Karpas-422 (cell line): ENCODE measurements around the gene SAP130. TPM values are rescaled to one million over a fixed set of nuclear protein-coding genes. Genes with fewer than 3 reads are reported as not detected.
"Not testable (repeated sequence)": the region's sequence is repeated elsewhere in the genome, so short reads cannot be mapped to it uniquely, and the experiment has no call there.

Experiments
- DNase-seq: peaks from one replicate; pipeline ENCODE4 v3.0.0-alpha.2; 2015
- H2AFZ ChIP-seq: fragments of 200-600 bp; sonication (generic); 2 replicates; pipeline ENCODE4 v1.6.1; 2014; ENCODE audit warnings: antibody characterized with exemption, low read length, mixed read lengths
- H3K27ac ChIP-seq: fragments of 200-600 bp; sonication (generic); 2 replicates; pipeline ENCODE4 v1.5.1; 2014; ENCODE audit warnings: mild to moderate bottlenecking, low read length, moderate library complexity
- H3K27me3 ChIP-seq: fragments of 200-600 bp; sonication (generic); 2 replicates; pipeline ENCODE4 v1.6.1; 2014; ENCODE audit warnings: low read length, mixed read lengths
- H3K36me3 ChIP-seq: fragments of 200-600 bp; sonication (generic); 2 replicates; pipeline ENCODE4 v1.6.1; 2014; ENCODE audit warnings: low read length, mixed read lengths; ENCODE audit not compliant: insufficient read depth
- H3K4me1 ChIP-seq: fragments of 200-600 bp; sonication (generic); 2 replicates; pipeline ENCODE4 v1.6.1; 2014; ENCODE audit warnings: mild to moderate bottlenecking, low read length, mixed read lengths
- H3K4me2 ChIP-seq: fragments of 200-600 bp; sonication (generic); 2 replicates; pipeline ENCODE4 v1.6.1; 2014; ENCODE audit warnings: low read length, low read depth, mild to moderate bottlenecking; ENCODE audit not compliant: poor library complexity, severe bottlenecking
- H3K4me3 ChIP-seq: fragments of 200-600 bp; sonication (generic); 2 replicates; pipeline ENCODE4 v1.5.1; 2014; ENCODE audit warnings: mild to moderate bottlenecking, antibody characterized with exemption, low read length, mixed read lengths
- H3K79me2 ChIP-seq: fragments of 200-600 bp; sonication (generic); 2 replicates; pipeline ENCODE4 v1.6.1; 2014; ENCODE audit warnings: mild to moderate bottlenecking, low read length, mixed read lengths
- H3K9ac ChIP-seq: fragments of 200-600 bp; sonication (generic); 2 replicates; pipeline ENCODE4 v1.6.0; 2014; ENCODE audit warnings: low read length
- H3K9me2 ChIP-seq: fragments of 200-600 bp; sonication (generic), shearing (Covaris generic); replicated peaks from 2 replicates; pipeline ENCODE4 v1.6.0; 2014; ENCODE audit warnings: mild to moderate bottlenecking, low read length, moderate library complexity; ENCODE audit not compliant: insufficient read depth
- H3K9me3 ChIP-seq: fragments of 300-700, 200-600 bp; sonication (generic); 2 replicates; pipeline ENCODE4 v1.6.1; 2014; ENCODE audit warnings: low read length, mixed read lengths
- H4K20me1 ChIP-seq: fragments of 200-600 bp; sonication (generic); 2 replicates; pipeline ENCODE4 v1.6.1; 2014; ENCODE audit warnings: mild to moderate bottlenecking, antibody characterized with exemption, low read length, low read depth; ENCODE audit not compliant: insufficient read depth
- total RNA-seq: library from RNA; depleted of rRNA; stranded (reverse); fragments of >200 nt; shearing (Covaris generic); gene quantifications from 2 replicates; pipeline ENCODE4 v1.2.3, GENCODE V29; 2014; ENCODE audit warnings: low replicate concordance

SAP130 gene
- total RNA-seq, 1 experiment from 2014 or later: 14.3 TPM

- Histone ChIP-seq H3K9me3 (no peaks in the 10 kb centered on the region), H3K27ac (no peak overlapping the region), H4K20me1 (no peaks in the 10 kb centered on the region), H3K4me1 (no peaks in the 10 kb centered on the region), H3K9ac (no peak overlapping the region), H2AFZ (no peak overlapping the region), H3K9me2 (no peaks in the 10 kb centered on the region), H3K4me2 (no peak overlapping the region), H3K79me2 (no peaks in the 10 kb centered on the region), H3K27me3 (no peaks in the 10 kb centered on the region), H3K4me3 (no peak overlapping the region), H3K36me3 (no peaks in the 10 kb centered on the region)
- no peak for DNase-seq
Measured at GRCh38 chr2:127913808-127914457, 113.9 kb downstream of the SAP130 start.

- no peaks in the 10 kb centered on the region for H3K4me1 ChIP-seq
- H3K4me2 ChIP-seq: no peak overlapping the region
- H3K27ac ChIP-seq: no peak overlapping the region
- no peak overlapping the region for H3K9ac ChIP-seq
- no peaks in the 10 kb centered on the region for H3K36me3 ChIP-seq
- H3K79me2 ChIP-seq: no peaks in the 10 kb centered on the region
- no peak overlapping the region for H2AFZ ChIP-seq
- no peaks in the 10 kb centered on the region for H3K27me3 ChIP-seq
- H4K20me1 ChIP-seq: no peaks in the 10 kb centered on the region
- DNase-seq: no peak
- no peak overlapping the region for H3K4me3 ChIP-seq
- H3K9me3 ChIP-seq: no peaks in the 10 kb centered on the region
- no peaks in the 10 kb centered on the region for H3K9me2 ChIP-seq
Measured at GRCh38 chr2:127911737-127912136, 116.1 kb downstream of the SAP130 start.

GRCh38 chr2:127910415-127910814 is 117.4 kb downstream of the SAP130 start:
- Histone ChIP-seq H4K20me1 (no peaks in the 10 kb centered on the region), H3K27ac (no peak overlapping the region), H3K79me2 (no peaks in the 10 kb centered on the region)

DNA sequence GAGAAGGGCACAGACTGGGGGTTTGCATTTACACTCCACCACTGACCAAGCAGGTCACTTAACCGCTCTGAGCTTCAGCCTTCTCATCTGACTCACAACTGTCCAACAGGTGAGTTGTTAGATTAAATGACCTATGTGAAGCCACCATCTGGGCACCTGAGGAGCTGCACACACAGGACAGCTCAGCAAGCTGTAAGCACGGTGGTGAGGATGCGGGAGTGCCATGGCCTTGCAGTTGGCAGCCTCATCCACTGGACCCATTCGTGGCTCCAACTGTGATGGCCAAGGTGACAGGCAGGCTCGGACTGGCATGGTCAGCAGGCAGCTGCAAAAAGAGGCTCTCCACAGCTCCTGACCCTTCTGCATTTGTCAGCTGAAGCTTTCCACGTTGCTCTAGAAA is 118.8 kb downstream of the SAP130 start:
- H3K79me2 ChIP-seq: no peaks in the 10 kb centered on the region
- no peak overlapping the region for H3K9ac ChIP-seq
- no peak for DNase-seq

More at GRCh38 chr2:127910415-127910814, 117.4 kb downstream of the SAP130 start:
- Histone ChIP-seq H3K4me1 (no peaks in the 10 kb centered on the region), H3K36me3 (no peaks in the 10 kb centered on the region), H3K9me2 (no peaks in the 10 kb centered on the region), H3K27me3 (no peaks in the 10 kb centered on the region), H3K4me3 (no peak overlapping the region), H2AFZ (no peak overlapping the region), H3K4me2 (no peak overlapping the region), H3K9me3 (no peaks in the 10 kb centered on the region), H3K9ac (no peak overlapping the region)
- DNase-seq: no peak

DNA sequence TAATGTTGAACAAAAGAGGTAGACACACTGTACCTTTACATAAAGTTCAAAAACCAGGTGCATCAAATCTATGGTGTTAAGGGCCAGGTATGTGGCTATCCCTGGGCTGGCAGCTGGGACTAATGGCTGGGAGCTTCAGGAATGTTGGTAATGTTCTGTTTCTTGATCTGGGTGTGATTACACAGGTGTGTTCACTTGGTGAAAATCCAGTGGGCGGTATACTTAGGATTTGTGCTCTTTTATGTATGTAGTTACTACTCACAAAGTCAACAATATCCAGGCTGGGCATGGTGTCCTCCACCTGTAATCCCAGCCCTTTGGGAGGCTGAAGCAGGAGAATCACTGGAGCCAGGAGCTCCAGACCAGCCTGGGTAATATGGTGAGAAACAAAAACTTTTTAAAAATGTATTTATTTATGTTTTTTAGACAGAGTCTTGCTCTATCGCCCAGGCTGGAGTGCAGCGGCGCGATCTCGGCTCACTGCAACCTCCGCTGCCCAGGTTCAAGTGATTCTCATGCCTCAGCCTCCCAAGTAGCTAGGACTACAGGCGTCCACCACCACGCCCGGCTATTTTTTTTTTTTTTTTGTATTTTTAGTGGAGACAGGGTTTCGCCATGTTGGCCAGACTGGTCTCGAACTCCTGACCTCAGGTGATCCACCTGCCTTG is 120.0 kb downstream of the SAP130 start:
- H3K36me3 ChIP-seq, H3K4me1 ChIP-seq, H3K9me2 ChIP-seq, DNase-seq, H3K4me3 ChIP-seq, H3K27me3 ChIP-seq, H3K9ac ChIP-seq, H3K4me2 ChIP-seq, H2AFZ ChIP-seq, H3K79me2 ChIP-seq, H4K20me1 ChIP-seq, H3K9me3 ChIP-seq, H3K27ac ChIP-seq: not testable (repeated sequence)

More for the DNA sequence above, 118.8 kb downstream of the SAP130 start:
- Histone ChIP-seq H3K4me1 (0 out of 2 replicates have a peak, but pooled peaks cover 2% of the 10 kb centered on the region), H4K20me1 (no peaks in the 10 kb centered on the region), H3K27ac (no peak overlapping the region), H2AFZ (no peak overlapping the region), H3K4me2 (no peak overlapping the region), H3K9me3 (no peaks in the 10 kb centered on the region), H3K36me3 (no peaks in the 10 kb centered on the region), H3K4me3 (no peak overlapping the region), H3K27me3 (no peaks in the 10 kb centered on the region), H3K9me2 (no peaks in the 10 kb centered on the region)

GRCh38 chr2:127906206-127906926 is 121.5 kb downstream of the SAP130 start:
- DNase-seq: peak; percentile 46
- Histone ChIP-seq H3K9me3 (no peaks in the 10 kb centered on the region), H4K20me1 (no peaks in the 10 kb centered on the region), H3K4me2 (no peak overlapping the region), H3K4me3 (no peak overlapping the region), H3K9ac (no peak overlapping the region), H3K27ac (no peak overlapping the region), H2AFZ (no peak overlapping the region), H3K27me3 (no peaks in the 10 kb centered on the region), H3K79me2 (no peaks in the 10 kb centered on the region), H3K36me3 (no peaks in the 10 kb centered on the region), H3K4me1 (0 out of 2 replicates have a peak, but pooled peaks cover 2% of the 10 kb centered on the region), H3K9me2 (no peaks in the 10 kb centered on the region)

DNA sequence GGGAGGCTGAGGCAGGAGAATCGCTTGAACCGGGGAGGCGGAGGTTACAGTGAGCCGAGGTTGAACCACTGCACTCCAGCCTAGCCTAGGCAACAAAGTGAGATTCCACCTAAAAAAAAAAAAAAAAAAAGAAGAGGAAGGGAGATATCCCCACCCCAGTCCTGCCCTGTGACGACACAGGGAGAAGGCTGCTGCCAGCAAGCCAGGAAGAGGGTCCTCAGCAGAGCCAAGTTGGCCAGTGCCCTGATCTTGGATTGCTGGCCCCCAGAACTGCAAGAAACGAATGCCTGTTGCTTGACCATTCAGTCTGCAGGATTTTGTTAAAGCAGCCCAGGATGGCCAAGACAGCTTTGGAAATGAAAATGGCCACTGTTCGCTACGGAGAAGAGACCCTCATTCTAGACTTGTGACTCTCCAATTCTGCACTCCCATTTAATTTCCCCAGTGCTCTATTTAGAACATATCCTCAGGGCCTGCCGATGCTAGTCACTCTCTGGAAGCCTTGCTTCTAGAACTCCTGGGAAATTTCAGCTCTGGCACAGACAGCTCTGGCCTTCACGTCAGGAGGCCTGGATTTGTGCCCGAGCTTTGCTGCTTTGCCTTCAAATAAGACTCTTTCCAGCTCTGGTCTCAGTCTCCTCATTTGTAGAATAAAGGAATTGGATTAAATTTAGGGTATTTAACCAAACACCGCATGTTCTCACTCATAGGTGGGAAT is 126.4 kb downstream of the SAP130 start:
- H3K9ac ChIP-seq: no peak overlapping the region
- H3K9me2 ChIP-seq: no peaks in the 10 kb centered on the region
- no peak for DNase-seq
- H2AFZ ChIP-seq: no peak overlapping the region
- H3K4me3 ChIP-seq: no peak overlapping the region
- H3K36me3 ChIP-seq: no peaks in the 10 kb centered on the region
- H4K20me1 ChIP-seq: no peaks in the 10 kb centered on the region
- H3K79me2 ChIP-seq: no peaks in the 10 kb centered on the region
- H3K4me1 ChIP-seq: peaks cover 6% of the 10 kb centered on the region; the same call in 1 of the 2 replicates
- no peak overlapping the region for H3K4me2 ChIP-seq
- no peak overlapping the region for H3K27ac ChIP-seq
- H3K27me3 ChIP-seq: no peaks in the 10 kb centered on the region
- no peaks in the 10 kb centered on the region for H3K9me3 ChIP-seq
